ENCODE results near the gene PAGR1. TPM values are rescaled to one million over a fixed set of nuclear protein-coding genes. Genes with fewer than 3 reads are reported as not detected.

The PAGR1 gene
- total and polyA plus RNA-seq, 9 of the 15 experiments (the other 6 are each of a cell fraction or from before 2014, with no cell fraction given), result 1.4 to 58.2 (median 16.8) TPM

GRCh38 chr16:29784901-29785500 lies 31.0 kb upstream of the PAGR1 start (continued):
- TF ChIP-seq SFPQ (IDR thresholded peaks at IDR 0.05; ENCODE audit: low read depth, low read length), result no peak
- peak in 1 of 2 experiments; percentile 74; a peak in 1 of 3 replicates for TF ChIP-seq CBX3 (IDR thresholded peaks at IDR 0.05; ENCODE audit: borderline replicate concordance in 1 of 2, low read length in 2 of 2)
- TF ChIP-seq ZFX (CRISPR knock-in tag; IDR thresholded peaks at IDR 0.05), result peak; percentile 39; the same call in 1 of the 2 replicates
- TF ChIP-seq ZNF408 (CRISPR knock-in tag; IDR thresholded peaks at IDR 0.05; ENCODE audit: low read depth), result no peak
- peak; percentile 52 for TF ChIP-seq MAX (CRISPR knock-in tag; IDR thresholded peaks at IDR 0.05)
- TF ChIP-seq GTF2A2 (tag; IDR thresholded peaks at IDR 0.05), result no peak
- peak; percentile 65; the same call in 1 of the 2 replicates for TF ChIP-seq MBD1 (CRISPR knock-in tag; IDR thresholded peaks at IDR 0.05)
- peak in 1 of 2 experiments; percentile 17; a peak in 1 of 4 replicates for TF ChIP-seq RCOR1 (IDR thresholded peaks at IDR 0.05; ENCODE audit: borderline replicate concordance in 1 of 2, low read depth in 2 of 2, low read length in 2 of 2)
- no peak for TF ChIP-seq ZNF253 (CRISPR knock-in tag; conservative IDR thresholded peaks at IDR 0.05)
- no peak for TF ChIP-seq GTF2F1 (IDR thresholded peaks at IDR 0.05; ENCODE audit: low read depth, low read length)
- 0 out of 2 replicates have a peak, but pooled peaks have one; percentile 47 for TF ChIP-seq SP1 (CRISPR knock-in tag; IDR thresholded peaks at IDR 0.05)
- TF ChIP-seq ZNF75A (CRISPR knock-in tag; IDR thresholded peaks at IDR 0.05), result no peak
- no peak for TF ChIP-seq FOXA3 (CRISPR knock-in tag; conservative IDR thresholded peaks at IDR 0.05 in 1 of 2, IDR thresholded peaks at IDR 0.05 in 1 of 2)
- TF ChIP-seq ZNF511 (CRISPR knock-in tag; IDR thresholded peaks at IDR 0.05), result peak; percentile 45; the same call in 1 of the 2 replicates
- no peak for TF ChIP-seq XRCC4 (IDR thresholded peaks at IDR 0.05; ENCODE audit: extremely low read depth, insufficient read depth, insufficient read length)
- TF ChIP-seq MIER1 (IDR thresholded peaks at IDR 0.05; ENCODE audit: low read depth), result 0 out of 2 replicates have a peak, but pooled peaks have one; percentile 30
- TF ChIP-seq HCFC1 (IDR thresholded peaks at IDR 0.05; ENCODE audit: low read depth, low read length), result 0 out of 2 replicates have a peak, but pooled peaks have one; percentile 29
- TF ChIP-seq ZNF184 (CRISPR knock-in tag; IDR thresholded peaks at IDR 0.05), result no peak
- no peak for TF ChIP-seq OTX1 (CRISPR knock-in tag; IDR thresholded peaks at IDR 0.05)
- 0 out of 2 replicates have a peak, but pooled peaks have one; percentile 12 for TF ChIP-seq SMARCA4 (IDR thresholded peaks at IDR 0.05)
- TF ChIP-seq ZNF551 (CRISPR knock-in tag; IDR thresholded peaks at IDR 0.05), result no peak
- peak; percentile 84; the same call in 1 of the 2 replicates for TF ChIP-seq TRIM28 (IDR thresholded peaks at IDR 0.05)
- TF ChIP-seq YY1 (IDR thresholded peaks at IDR 0.05; ENCODE audit: borderline replicate concordance in 1 of 3, control insufficient read depth in 1 of 3, extremely low read depth in 1 of 3, insufficient read depth in 3 of 3, insufficient read length in 1 of 3, insufficient replicate concordance in 2 of 3, low read depth in 1 of 3, low read length in 2 of 3), result peak; percentile 27 to 78 (median 72)

Data from K562 (cell line).